Neural progenitor cell (in vitro differentiated cells): ENCODE results near the gene SPG21.

Source experiments
- EZH2 ChIP-seq: fragments of 200-600 bp; sonication (generic); IDR thresholded peaks from 2 replicates; pipeline ENCODE4 v1.6.1; 2017; ENCODE audit warnings: antibody characterized with exemption, mild to moderate bottlenecking, moderate library complexity
- EZH2phosphoT487 ChIP-seq: fragments of 200-600 bp; sonication (generic); IDR thresholded peaks from 2 replicates; pipeline ENCODE4 v1.6.1; 2017; ENCODE audit warnings: antibody characterized with exemption
- TF ChIP-seq, protein P1 (sequence below): fragments of 200-600 bp; sonication (generic); IDR thresholded peaks from 2 replicates; pipeline ENCODE4 v1.5.1; 2017; ENCODE audit warnings: antibody characterized with exemption, mild to moderate bottlenecking

GRCh38 chr15:64979252-64979710 lies 10.4 kb downstream of the SPG21 start:
- TF ChIP-seq, protein P1, sequence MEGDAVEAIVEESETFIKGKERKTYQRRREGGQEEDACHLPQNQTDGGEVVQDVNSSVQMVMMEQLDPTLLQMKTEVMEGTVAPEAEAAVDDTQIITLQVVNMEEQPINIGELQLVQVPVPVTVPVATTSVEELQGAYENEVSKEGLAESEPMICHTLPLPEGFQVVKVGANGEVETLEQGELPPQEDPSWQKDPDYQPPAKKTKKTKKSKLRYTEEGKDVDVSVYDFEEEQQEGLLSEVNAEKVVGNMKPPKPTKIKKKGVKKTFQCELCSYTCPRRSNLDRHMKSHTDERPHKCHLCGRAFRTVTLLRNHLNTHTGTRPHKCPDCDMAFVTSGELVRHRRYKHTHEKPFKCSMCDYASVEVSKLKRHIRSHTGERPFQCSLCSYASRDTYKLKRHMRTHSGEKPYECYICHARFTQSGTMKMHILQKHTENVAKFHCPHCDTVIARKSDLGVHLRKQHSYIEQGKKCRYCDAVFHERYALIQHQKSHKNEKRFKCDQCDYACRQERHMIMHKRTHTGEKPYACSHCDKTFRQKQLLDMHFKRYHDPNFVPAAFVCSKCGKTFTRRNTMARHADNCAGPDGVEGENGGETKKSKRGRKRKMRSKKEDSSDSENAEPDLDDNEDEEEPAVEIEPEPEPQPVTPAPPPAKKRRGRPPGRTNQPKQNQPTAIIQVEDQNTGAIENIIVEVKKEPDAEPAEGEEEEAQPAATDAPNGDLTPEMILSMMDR = peak; percentile 4
- TF ChIP-seq EZH2 = no peak
- no peak for TF ChIP-seq EZH2phosphoT487
